Activated CD8-positive, alpha-beta T cell treated with anti-CD3 and anti-CD28 coated beads for 36 hours (primary cell): ENCODE results near the gene NONO. TPM values are rescaled to one million over a fixed set of nuclear protein-coding genes. Genes with fewer than 3 reads are reported as not detected.

Source experiments
- ATAC-seq: fragments of 200-7000 bp; cut with Tn5 transposase; one replicate; pipeline ENCODE4 v1.10.0; 2021; ENCODE audit warnings: mild to moderate bottlenecking, moderate library complexity
- CTCF ChIA-PET: fragments of 350-600 bp; sonication (Branson Sonifier 250); formaldehyde crosslinking; loops from one replicate; lab custom pipeline; 2021; ENCODE audit warnings: antibody characterized with exemption; lab: Charles Lee
- POLR2A ChIA-PET: fragments of 350-600 bp; sonication (Branson Sonifier 250); formaldehyde crosslinking; loops from one replicate; lab custom pipeline; 2021; ENCODE audit warnings: antibody characterized with exemption; lab: Charles Lee
- DNase-seq: peaks from one replicate; pipeline ENCODE4 v3.0.0-alpha.2; 2020
- H3K27ac Mint-ChIP-seq: one replicate; pipeline ENCODE4 v1.8.0; 2021; ENCODE audit warnings: mild to moderate bottlenecking, mixed read lengths
- H3K27me3 Mint-ChIP-seq: one replicate; pipeline ENCODE4 v1.8.0; 2021; ENCODE audit warnings: mixed read lengths
- H3K36me3 Mint-ChIP-seq: one replicate; pipeline ENCODE4 v1.8.0; 2021; ENCODE audit warnings: low read depth, mixed read lengths
- H3K4me1 Mint-ChIP-seq: one replicate; pipeline ENCODE4 v1.8.0; 2021; ENCODE audit warnings: low read depth, mixed read lengths
- H3K4me3 Mint-ChIP-seq: one replicate; pipeline ENCODE4 v1.8.0; 2021; ENCODE audit warnings: mild to moderate bottlenecking, moderate library complexity, mixed read lengths
- H3K9me3 Mint-ChIP-seq: one replicate; pipeline ENCODE4 v1.8.0; 2021; ENCODE audit warnings: mixed read lengths
- CTCF ChIP-seq: fragments of 200-600 bp; IDR thresholded peaks from one replicate; pipeline ENCODE4 v1.8.0; 2022; ENCODE audit warnings: antibody characterized with exemption, mild to moderate bottlenecking
- intact Hi-C: fragments of 100-400 bp; cut with micrococcal nuclease; formaldehyde crosslinking; loops from one replicate; pipeline ENCODE4 v1.10.0; 2022
- total RNA-seq, 2 experiments: library from RNA; stranded (reverse); gene quantifications; one replicate each; pipeline ENCODE4 v1.2.3, GENCODE V29; 2021

NONO gene
- 100 to 1,000 TPM; 461 to 487 TPM for total RNA-seq

- Mint-ChIP-seq H3K4me1 (peaks cover 5% of the 10 kb centered on the region), H3K4me3 (peak within 1 kb of the TSS; percentile 86), H3K36me3 (peaks cover 26% of the 10 kb centered on the region), H3K9me3 (no peaks in the 10 kb centered on the region), H3K27me3 (no peaks in the 10 kb centered on the region), H3K27ac (peak within 1 kb of the TSS; percentile 95)
- DNase-seq = peak; percentile 87
- no peak for TF ChIP-seq CTCF
- ChIA-PET CTCF (interaction anchor here (0.8 to 2.3 kb wide), 6 partner anchors 26 to 101 kb away, joined by 3 to 15 read pairs (median 4); partner anchors contain the start of gene ZMYM3), POLR2A (interaction anchor here (0.6 to 4.7 kb wide), 17 partner anchors 9 to 993 kb away, joined by 3 to 19 read pairs (median 5); partner anchors contain the start of genes CXCR3, MED12, OGT and RPS4X)
- ATAC-seq = peak; percentile 81
- intact Hi-C loops = loop anchor here (2.0 to 10.0 kb wide), 4 partner anchors 29 to 251 kb away; partner anchors contain the start of genes OGT, TAF1 and ZMYM3
Measured at GRCh38 chrX:71283403-71284143, at the start of gene NONO. Gene NONO, plus strand, starts transcription at chrX:71283635. Its CDS starts 7,003 bp downstream, at chrX:71290638.

GRCh38 chrX:71235482-71235881 lies 48.0 kb upstream of the NONO start:
- H3K4me3 Mint-ChIP-seq = no peak overlapping the region
- H3K36me3 Mint-ChIP-seq = peaks cover 6% of the 10 kb centered on the region
- POLR2A ChIA-PET = no interaction called here
- CTCF ChIA-PET = no interaction called here
- H3K4me1 Mint-ChIP-seq = no peaks in the 10 kb centered on the region
- no peaks in the 10 kb centered on the region for H3K27me3 Mint-ChIP-seq
- no peak for ATAC-seq
- no peaks in the 10 kb centered on the region for H3K9me3 Mint-ChIP-seq
- no peak for TF ChIP-seq CTCF
- intact Hi-C loops = no loop called here
- no peak overlapping the region for H3K27ac Mint-ChIP-seq
- no peak for DNase-seq

GRCh38 chrX:71236836-71237235 lies 46.6 kb upstream of the NONO start:
- Mint-ChIP-seq H3K4me3 (no peak overlapping the region), H3K27ac (no peak overlapping the region), H3K4me1 (no peaks in the 10 kb centered on the region), H3K27me3 (no peaks in the 10 kb centered on the region), H3K36me3 (peaks cover 11% of the 10 kb centered on the region), H3K9me3 (no peaks in the 10 kb centered on the region)
- DNase-seq (no peak), ATAC-seq (no peak)
- no peak for TF ChIP-seq CTCF
- ChIA-PET POLR2A (no interaction called here), CTCF (no interaction called here)
- intact Hi-C loops = no loop called here

GRCh38 chrX:71239781-71240180 lies 43.7 kb upstream of the NONO start:
- H3K9me3 Mint-ChIP-seq = no peaks in the 10 kb centered on the region

More at GRCh38 chrX:71239781-71240180, 43.7 kb upstream of the NONO start:
- no peak overlapping the region for H3K27ac Mint-ChIP-seq
- intact Hi-C loops = no loop called here
- ChIA-PET POLR2A (no interaction called here), CTCF (no interaction called here)
- H3K27me3 Mint-ChIP-seq = no peaks in the 10 kb centered on the region
- H3K4me1 Mint-ChIP-seq = no peaks in the 10 kb centered on the region
- peaks cover 14% of the 10 kb centered on the region for H3K36me3 Mint-ChIP-seq
- DNase-seq (no peak), ATAC-seq (no peak)
- H3K4me3 Mint-ChIP-seq = no peak overlapping the region
- TF ChIP-seq CTCF = no peak
